Keratinocyte (primary cell): ENCODE measurements around the gene BCL11B.

ENCODE experiments used
- EZH2 ChIP-seq: IDR thresholded peaks from one replicate; pipeline ENCODE4 v1.6.1; 2012; ENCODE audit warnings: inconsistent platforms, mild to moderate bottlenecking, low read length, moderate library complexity
- TF ChIP-seq, protein P1 (sequence below), 3 experiments: IDR thresholded peaks in 1 of 3; conservative IDR thresholded peaks in 1 of 3; optimal IDR thresholded peaks in 1 of 3; 2 replicates in 2 of 3; 3 replicates in 1 of 3; pipeline versions ENCODE3 to v1.5.1; 2011; ENCODE audit warnings: low read length in 3 of 3, mild to moderate bottlenecking in 3 of 3, moderate library complexity in 2 of 3, control low read depth in 1 of 3, inconsistent platforms in 1 of 3; ENCODE audit not compliant: insufficient read depth in 2 of 3; ENCODE audit errors: extremely low read depth in 1 of 3

DNA sequence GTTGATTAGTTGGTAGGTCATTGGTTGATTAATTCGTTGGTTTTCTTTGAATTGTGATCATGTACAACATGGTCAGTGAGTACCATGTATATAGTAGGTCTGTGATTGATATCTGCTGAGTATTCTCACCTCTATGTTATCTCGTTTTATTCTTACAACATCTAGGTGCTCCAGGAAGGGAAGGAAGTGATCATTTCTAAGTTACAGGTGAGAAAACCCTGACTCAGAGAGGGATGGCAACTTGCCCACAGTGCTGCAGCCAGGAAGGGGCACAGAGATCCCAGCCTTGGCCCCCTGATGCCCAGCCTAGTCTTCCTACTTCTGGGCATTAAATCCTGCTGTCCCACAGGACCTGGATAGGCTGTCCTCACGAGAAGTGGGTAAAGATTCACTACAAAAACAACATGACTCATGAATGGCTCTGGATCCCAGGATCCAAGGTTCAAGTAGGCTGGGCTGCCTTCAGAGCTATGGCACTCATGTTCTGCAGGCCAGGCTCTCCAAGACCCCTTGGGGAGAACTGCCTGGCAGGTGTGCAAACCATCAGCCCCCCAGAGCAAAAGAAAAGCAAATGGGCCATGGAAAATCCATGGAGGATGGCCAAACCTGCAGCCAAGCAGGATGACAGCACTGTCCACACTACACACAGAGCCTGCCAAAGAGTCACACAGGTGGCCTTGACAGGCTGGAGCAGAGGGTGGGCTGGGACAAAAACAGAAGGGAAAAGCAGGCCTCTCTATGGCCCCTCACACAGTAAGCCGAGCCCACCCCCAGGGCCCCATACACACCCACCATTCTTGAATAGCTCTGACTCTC lies 146.2 kb downstream of the BCL11B start:
- TF ChIP-seq, protein P1, sequence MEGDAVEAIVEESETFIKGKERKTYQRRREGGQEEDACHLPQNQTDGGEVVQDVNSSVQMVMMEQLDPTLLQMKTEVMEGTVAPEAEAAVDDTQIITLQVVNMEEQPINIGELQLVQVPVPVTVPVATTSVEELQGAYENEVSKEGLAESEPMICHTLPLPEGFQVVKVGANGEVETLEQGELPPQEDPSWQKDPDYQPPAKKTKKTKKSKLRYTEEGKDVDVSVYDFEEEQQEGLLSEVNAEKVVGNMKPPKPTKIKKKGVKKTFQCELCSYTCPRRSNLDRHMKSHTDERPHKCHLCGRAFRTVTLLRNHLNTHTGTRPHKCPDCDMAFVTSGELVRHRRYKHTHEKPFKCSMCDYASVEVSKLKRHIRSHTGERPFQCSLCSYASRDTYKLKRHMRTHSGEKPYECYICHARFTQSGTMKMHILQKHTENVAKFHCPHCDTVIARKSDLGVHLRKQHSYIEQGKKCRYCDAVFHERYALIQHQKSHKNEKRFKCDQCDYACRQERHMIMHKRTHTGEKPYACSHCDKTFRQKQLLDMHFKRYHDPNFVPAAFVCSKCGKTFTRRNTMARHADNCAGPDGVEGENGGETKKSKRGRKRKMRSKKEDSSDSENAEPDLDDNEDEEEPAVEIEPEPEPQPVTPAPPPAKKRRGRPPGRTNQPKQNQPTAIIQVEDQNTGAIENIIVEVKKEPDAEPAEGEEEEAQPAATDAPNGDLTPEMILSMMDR (optimal IDR thresholded peaks at IDR 0.05 in 1 of 3, IDR thresholded peaks at IDR 0.05 in 1 of 3, conservative IDR thresholded peaks at IDR 0.05 in 1 of 3; ENCODE audit: extremely low read depth in 1 of 3, insufficient read depth in 2 of 3, low read length in 3 of 3) = no peak
- no peak for TF ChIP-seq EZH2
